ENCODE results near the gene WDR19. TPM values are rescaled to one million over a fixed set of nuclear protein-coding genes. Genes with fewer than 3 reads are reported as not detected.
A peak's percentile ranks its signal among the peaks of the same experiment; 100 is the strongest.
"Not testable (repeated sequence)": the region's sequence is repeated elsewhere in the genome, so short reads cannot be mapped to it uniquely, and the experiment has no call there.

WDR19 gene
- total RNA-seq, 4 donors from 2014 or later = 6.1 to 16.2 (median 9.6) TPM

DNA sequence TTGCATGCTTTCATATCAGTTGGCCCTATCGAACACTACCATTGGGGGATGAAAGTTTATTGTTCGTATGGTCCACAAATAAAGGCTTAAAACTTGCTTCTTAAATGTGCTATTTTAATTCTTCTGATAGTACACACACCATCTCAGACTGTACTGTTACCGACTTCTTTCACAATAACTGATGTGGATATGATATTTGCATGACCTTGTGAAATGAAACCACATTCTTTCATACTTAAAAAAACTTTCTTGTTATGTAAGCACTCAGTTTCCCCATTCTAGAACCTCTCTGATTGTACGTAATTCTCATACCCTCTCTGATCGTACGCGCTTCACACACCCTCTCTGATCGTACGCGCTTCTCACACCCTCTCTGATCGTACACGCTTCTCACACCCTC, 12.0 kb upstream of the WDR19 start:
- no peaks in the 10 kb centered on the region for H3K4me1 ChIP-seq
- intact Hi-C loops (cut with DNase I; ENCODE audit: low total_unique reads) = no loop called here

GRCh38 chr4:39178706-39179105, 3.6 kb upstream of the WDR19 start:
- TF ChIP-seq, protein P1, sequence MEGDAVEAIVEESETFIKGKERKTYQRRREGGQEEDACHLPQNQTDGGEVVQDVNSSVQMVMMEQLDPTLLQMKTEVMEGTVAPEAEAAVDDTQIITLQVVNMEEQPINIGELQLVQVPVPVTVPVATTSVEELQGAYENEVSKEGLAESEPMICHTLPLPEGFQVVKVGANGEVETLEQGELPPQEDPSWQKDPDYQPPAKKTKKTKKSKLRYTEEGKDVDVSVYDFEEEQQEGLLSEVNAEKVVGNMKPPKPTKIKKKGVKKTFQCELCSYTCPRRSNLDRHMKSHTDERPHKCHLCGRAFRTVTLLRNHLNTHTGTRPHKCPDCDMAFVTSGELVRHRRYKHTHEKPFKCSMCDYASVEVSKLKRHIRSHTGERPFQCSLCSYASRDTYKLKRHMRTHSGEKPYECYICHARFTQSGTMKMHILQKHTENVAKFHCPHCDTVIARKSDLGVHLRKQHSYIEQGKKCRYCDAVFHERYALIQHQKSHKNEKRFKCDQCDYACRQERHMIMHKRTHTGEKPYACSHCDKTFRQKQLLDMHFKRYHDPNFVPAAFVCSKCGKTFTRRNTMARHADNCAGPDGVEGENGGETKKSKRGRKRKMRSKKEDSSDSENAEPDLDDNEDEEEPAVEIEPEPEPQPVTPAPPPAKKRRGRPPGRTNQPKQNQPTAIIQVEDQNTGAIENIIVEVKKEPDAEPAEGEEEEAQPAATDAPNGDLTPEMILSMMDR (IDR thresholded peaks at IDR 0.05 in 4 of 5, conservative IDR thresholded peaks at IDR 0.05 in 1 of 5) = no peak
- no peak for TF ChIP-seq POLR2A (IDR thresholded peaks at IDR 0.05)
- Histone ChIP-seq H3K9me3 (no peaks in the 10 kb centered on the region), H3K4me3 (no peak overlapping the region), H3K4me1 (peaks cover 5 to 12% of the 10 kb centered on the region in 2 donors), H3K27me3 (no peaks in the 10 kb centered on the region), H3K27ac (no peak overlapping the region), H3K36me3 (no peaks in the 10 kb centered on the region)
- no peak for ATAC-seq
- intact Hi-C loops (cut with DNase I; ENCODE audit: low total_unique reads) = no loop called here
- DNase-seq = no peak
- in situ Hi-C loops (cut with MboI; ENCODE audit: low sequenced_read_pairs in 4 of 4) = no loop called here

More for the DNA sequence above, 12.0 kb upstream of the WDR19 start:
- Histone ChIP-seq H3K27ac (no peak overlapping the region), H3K27me3 (no peaks in the 10 kb centered on the region), H3K9me3 (no peaks in the 10 kb centered on the region), H3K4me3 (no peak overlapping the region), H3K36me3 (no peaks in the 10 kb centered on the region)
- in situ Hi-C loops (cut with MboI; ENCODE audit: low sequenced_read_pairs in 4 of 4) = no loop called here
- no peak for TF ChIP-seq POLR2A (IDR thresholded peaks at IDR 0.05)
- TF ChIP-seq, protein P1 (IDR thresholded peaks at IDR 0.05 in 4 of 5, conservative IDR thresholded peaks at IDR 0.05 in 1 of 5) = no peak
- no peak for DNase-seq
- ATAC-seq = no peak

GRCh38 chr4:39179681-39180080, 2.6 kb upstream of the WDR19 start:
- no peaks in the 10 kb centered on the region for H3K27me3 ChIP-seq
- no peaks in the 10 kb centered on the region for H3K9me3 ChIP-seq
- DNase-seq = no peak
- no peak overlapping the region for H3K27ac ChIP-seq
- no peak for TF ChIP-seq POLR2A (IDR thresholded peaks at IDR 0.05)
- TF ChIP-seq, protein P1 (IDR thresholded peaks at IDR 0.05 in 4 of 5, conservative IDR thresholded peaks at IDR 0.05 in 1 of 5) = no peak
- ATAC-seq = no peak
- H3K36me3 ChIP-seq = no peaks in the 10 kb centered on the region
- no peak overlapping the region for H3K4me3 ChIP-seq
- intact Hi-C loops (cut with DNase I; ENCODE audit: low total_unique reads) = loop anchor here (5.0 kb wide), 1 partner anchor 458 kb away; the partner anchor contains the start of gene SMIM14
- in situ Hi-C loops (cut with MboI; ENCODE audit: low sequenced_read_pairs in 4 of 4) = loop anchor here in 1 of 4 donors (10.0 kb wide), 1 partner anchor 135 kb away; no protein-coding TSS in a partner anchor
- H3K4me1 ChIP-seq = peaks cover 9 to 16% of the 10 kb centered on the region in 2 donors

DNA sequence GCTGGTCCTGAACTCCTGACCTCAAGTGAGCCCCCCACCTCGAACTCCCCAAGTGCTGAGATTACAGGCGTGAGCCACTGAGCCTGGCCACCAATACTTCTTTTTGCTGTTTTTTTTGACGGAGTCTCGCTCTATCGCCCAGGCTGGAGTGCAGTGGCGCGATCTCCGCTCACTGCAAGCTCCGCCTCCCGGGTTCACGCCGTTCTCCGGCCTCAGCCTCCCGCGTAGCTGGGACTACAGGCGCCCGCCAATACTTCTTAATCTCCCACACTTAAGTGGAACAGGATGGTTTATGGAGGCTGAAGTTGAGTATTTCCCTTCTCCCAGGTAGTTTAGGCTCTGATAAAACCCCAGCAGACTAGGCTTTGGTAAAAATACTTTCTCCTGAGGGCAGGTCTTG, 1.7 kb upstream of the WDR19 start:
- in situ Hi-C loops (cut with MboI; ENCODE audit: low sequenced_read_pairs in 4 of 4) = loop anchor here in 1 of 4 donors (10.0 kb wide), 1 partner anchor 136 kb away; no protein-coding TSS in a partner anchor
- intact Hi-C loops (cut with DNase I; ENCODE audit: low total_unique reads) = loop anchor here (5.0 kb wide), 1 partner anchor 457 kb away; the partner anchor contains the start of gene SMIM14
- H3K9me3 ChIP-seq = not testable (repeated sequence)

DNA sequence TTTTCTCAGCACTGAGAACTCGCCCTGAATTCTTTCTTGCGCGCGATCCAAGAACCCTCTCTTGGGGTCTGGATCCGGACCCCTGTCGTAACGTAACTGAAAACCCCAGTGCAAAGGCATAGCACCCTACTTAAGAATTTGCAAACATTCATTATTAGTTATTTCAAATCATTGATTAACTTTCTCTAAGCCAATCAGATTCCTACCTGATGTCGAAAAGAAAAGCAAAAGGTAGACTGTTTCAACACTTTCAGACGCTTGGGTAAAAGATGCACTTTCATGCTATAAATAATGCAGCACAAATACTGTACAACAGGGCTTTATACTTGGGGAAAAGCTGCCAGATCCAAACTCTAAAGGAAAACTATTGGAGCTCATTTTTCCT, 817 bp upstream of the WDR19 start:
- TF ChIP-seq, protein P1 (IDR thresholded peaks at IDR 0.05 in 4 of 5, conservative IDR thresholded peaks at IDR 0.05 in 1 of 5) = no peak
- no peak for TF ChIP-seq POLR2A (IDR thresholded peaks at IDR 0.05)
- DNase-seq (no peak), ATAC-seq (no peak)
- in situ Hi-C loops (cut with MboI; ENCODE audit: low sequenced_read_pairs in 4 of 4) = loop anchor here in 1 of 4 donors (10.0 kb wide), 1 partner anchor 137 kb away; no protein-coding TSS in a partner anchor
- Histone ChIP-seq H3K27ac (peak overlapping the region; percentile 81 to 87 (median 83)), H3K4me1 (peaks cover 9 to 16% of the 10 kb centered on the region in 2 donors), H3K9me3 (no peaks in the 10 kb centered on the region), H3K4me3 (peak overlapping the region; percentile 53 to 94 (median 74)), H3K36me3 (peaks cover 0 to under 1% of the 10 kb centered on the region in 2 donors), H3K27me3 (no peaks in the 10 kb centered on the region)
- intact Hi-C loops (cut with DNase I; ENCODE audit: low total_unique reads) = loop anchor here (5.0 kb wide), 1 partner anchor 456 kb away; the partner anchor contains the start of gene SMIM14

More for the DNA sequence above, 1.7 kb upstream of the WDR19 start:
- DNase-seq, ATAC-seq, H3K4me3 ChIP-seq, H3K36me3 ChIP-seq, H3K27me3 ChIP-seq, H3K27ac ChIP-seq: not testable (repeated sequence)
- H3K4me1 ChIP-seq = peaks cover 9 to 16% of the 10 kb centered on the region in 2 donors

Measured in gastrocnemius medialis (tissue), 4 donors.